ENCODE results near the gene LYSET.
"Not testable (repeated sequence)": the region's sequence is repeated elsewhere in the genome, so short reads cannot be mapped to it uniquely, and the experiment has no call there.

Gene LYSET

GRCh38 chr14:93169619-93170018 is 15.5 kb upstream of the LYSET start:
- not testable (repeated sequence) for DNase-seq

GRCh38 chr14:93170141-93170540 is 15.0 kb upstream of the LYSET start:
- DNase-seq: not testable (repeated sequence)

GRCh38 chr14:93171376-93171775 is 13.7 kb upstream of the LYSET start:
- no peak for DNase-seq

- no peak for DNase-seq
Measured at GRCh38 chr14:93173943-93174395, 11.1 kb upstream of the LYSET start.

GRCh38 chr14:93174731-93175130 is 10.4 kb upstream of the LYSET start:
- DNase-seq: not testable (repeated sequence)

- no peak for DNase-seq
Measured at GRCh38 chr14:93175492-93175891, 9.6 kb upstream of the LYSET start.

GRCh38 chr14:93183596-93184317 is 1.4 kb upstream of the LYSET start:
- DNase-seq: no peak

GRCh38 chr14:93185349-93185720 is 218 bp downstream of the LYSET start:
- no peak for DNase-seq

- no peak for DNase-seq
Measured at GRCh38 chr14:93186466-93186865, 1.3 kb downstream of the LYSET start.

- no peak for DNase-seq
Measured at GRCh38 chr14:93186956-93187355, 1.8 kb downstream of the LYSET start.

GRCh38 chr14:93195316-93195999 is 10.3 kb downstream of the LYSET start:
- no peak for DNase-seq

GRCh38 chr14:93199031-93199430 is 13.9 kb downstream of the LYSET start:
- no peak for DNase-seq

GRCh38 chr14:93200553-93200952 is 15.4 kb downstream of the LYSET start:
- DNase-seq: no peak

- DNase-seq: no peak
Measured at GRCh38 chr14:93201155-93201704, 16.1 kb downstream of the LYSET start.

GRCh38 chr14:93206793-93207467 is 21.8 kb downstream of the LYSET start, which contains the start of the genes GON7 and UBR7:
TSS of gene GON7 (minus strand) at chr14:93207065. CDS start at chr14:93207037, 28 bp downstream.
TSS of gene UBR7 (plus strand) at chr14:93207256. CDS start at chr14:93207292, 36 bp downstream.
- peak; percentile 71 to 75 (median 74) for DNase-seq

- DNase-seq: no peak
Measured at GRCh38 chr14:93207468-93208308, 22.6 kb downstream of the LYSET start.

GRCh38 chr14:93212432-93212831 is 27.3 kb downstream of the LYSET start:
- DNase-seq: no peak

GRCh38 chr14:93214598-93214997 is 29.5 kb downstream of the LYSET start:
- DNase-seq: no peak

GRCh38 chr14:93219103-93219726 is 34.1 kb downstream of the LYSET start:
- peak in 1 of 4 experiments; percentile 8 for DNase-seq

GRCh38 chr14:93220509-93220908 is 35.4 kb downstream of the LYSET start:
- no peak for DNase-seq

GRCh38 chr14:93223565-93223964 is 38.4 kb downstream of the LYSET start:
- no peak for DNase-seq

GRCh38 chr14:93228550-93228949 is 43.4 kb downstream of the LYSET start:
- no peak for DNase-seq

Data from activated CD4-positive, CD25-positive, alpha-beta regulatory T cell (primary cell).